ENCODE results near the gene SLC4A3. TPM values are rescaled to one million over a fixed set of nuclear protein-coding genes. Genes with fewer than 3 reads are reported as not detected.

SLC4A3 gene, protein sequence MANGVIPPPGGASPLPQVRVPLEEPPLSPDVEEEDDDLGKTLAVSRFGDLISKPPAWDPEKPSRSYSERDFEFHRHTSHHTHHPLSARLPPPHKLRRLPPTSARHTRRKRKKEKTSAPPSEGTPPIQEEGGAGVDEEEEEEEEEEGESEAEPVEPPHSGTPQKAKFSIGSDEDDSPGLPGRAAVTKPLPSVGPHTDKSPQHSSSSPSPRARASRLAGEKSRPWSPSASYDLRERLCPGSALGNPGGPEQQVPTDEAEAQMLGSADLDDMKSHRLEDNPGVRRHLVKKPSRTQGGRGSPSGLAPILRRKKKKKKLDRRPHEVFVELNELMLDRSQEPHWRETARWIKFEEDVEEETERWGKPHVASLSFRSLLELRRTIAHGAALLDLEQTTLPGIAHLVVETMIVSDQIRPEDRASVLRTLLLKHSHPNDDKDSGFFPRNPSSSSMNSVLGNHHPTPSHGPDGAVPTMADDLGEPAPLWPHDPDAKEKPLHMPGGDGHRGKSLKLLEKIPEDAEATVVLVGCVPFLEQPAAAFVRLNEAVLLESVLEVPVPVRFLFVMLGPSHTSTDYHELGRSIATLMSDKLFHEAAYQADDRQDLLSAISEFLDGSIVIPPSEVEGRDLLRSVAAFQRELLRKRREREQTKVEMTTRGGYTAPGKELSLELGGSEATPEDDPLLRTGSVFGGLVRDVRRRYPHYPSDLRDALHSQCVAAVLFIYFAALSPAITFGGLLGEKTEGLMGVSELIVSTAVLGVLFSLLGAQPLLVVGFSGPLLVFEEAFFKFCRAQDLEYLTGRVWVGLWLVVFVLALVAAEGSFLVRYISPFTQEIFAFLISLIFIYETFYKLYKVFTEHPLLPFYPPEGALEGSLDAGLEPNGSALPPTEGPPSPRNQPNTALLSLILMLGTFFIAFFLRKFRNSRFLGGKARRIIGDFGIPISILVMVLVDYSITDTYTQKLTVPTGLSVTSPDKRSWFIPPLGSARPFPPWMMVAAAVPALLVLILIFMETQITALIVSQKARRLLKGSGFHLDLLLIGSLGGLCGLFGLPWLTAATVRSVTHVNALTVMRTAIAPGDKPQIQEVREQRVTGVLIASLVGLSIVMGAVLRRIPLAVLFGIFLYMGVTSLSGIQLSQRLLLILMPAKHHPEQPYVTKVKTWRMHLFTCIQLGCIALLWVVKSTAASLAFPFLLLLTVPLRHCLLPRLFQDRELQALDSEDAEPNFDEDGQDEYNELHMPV
- total RNA-seq (2014; rRNA removed; shearing (Covaris generic)) = 4.1 and 5.0 TPM in 2 replicates

DNA sequence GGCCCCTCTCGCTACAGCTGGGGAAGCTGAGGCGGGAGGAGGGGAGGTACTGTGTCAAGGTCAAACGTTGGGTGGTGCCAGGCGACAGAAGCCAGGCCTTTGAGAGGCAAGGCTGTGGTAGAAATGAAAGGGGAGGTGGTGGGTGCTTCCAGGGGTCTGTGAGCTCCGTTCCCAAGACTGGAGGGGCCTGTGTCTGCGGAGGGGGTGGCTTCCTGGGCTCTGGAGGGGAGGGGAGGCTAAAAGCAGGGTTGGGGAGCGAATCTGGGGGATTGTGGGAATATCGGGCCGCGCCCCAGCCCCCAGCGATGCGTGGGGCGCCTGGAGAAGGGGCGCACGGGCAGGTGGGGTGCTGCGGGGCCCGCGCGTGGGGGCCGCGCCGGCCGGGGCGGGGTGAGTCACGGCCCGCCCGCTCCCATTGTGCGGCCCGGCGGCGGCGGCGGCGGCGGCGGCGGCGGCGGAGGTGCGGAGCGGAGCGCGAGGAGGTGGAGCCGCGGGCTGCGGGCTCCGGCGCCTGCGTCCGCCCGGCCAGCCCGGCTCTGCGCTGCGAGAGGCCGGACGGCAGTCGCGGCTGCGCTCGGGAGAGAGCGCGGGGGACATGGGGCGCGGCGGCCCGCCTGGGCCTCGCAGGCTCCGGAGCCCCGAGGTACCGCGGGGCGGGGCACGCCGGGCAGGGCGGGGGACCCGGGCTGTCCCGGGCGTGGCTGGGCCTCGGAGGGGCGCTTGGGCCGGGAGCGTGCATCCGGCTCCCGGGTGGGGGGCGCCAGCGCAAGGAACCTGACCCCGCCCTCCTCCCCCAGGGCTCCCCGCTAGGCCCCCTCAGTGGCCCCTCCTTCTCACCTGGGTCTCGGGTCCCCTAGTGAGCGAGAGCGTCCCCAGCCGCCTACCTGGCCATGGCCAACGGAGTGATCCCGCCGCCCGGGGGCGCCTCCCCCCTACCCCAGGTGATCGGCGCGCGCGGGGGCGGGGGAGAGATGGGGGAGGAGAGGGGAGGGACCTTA lies at the start of gene SLC4A3:
SLC4A3 (plus strand) TSS at position 528 of the 998 bp plus-strand sequence; CDS start at position 891, 363 bp downstream.
- peak; percentile 41 for DNase-seq (ENCODE audit: low spot score)
- in situ Hi-C loops (cut with HindIII; ENCODE audit: low sequenced_read_pairs) = no loop called here

DNA sequence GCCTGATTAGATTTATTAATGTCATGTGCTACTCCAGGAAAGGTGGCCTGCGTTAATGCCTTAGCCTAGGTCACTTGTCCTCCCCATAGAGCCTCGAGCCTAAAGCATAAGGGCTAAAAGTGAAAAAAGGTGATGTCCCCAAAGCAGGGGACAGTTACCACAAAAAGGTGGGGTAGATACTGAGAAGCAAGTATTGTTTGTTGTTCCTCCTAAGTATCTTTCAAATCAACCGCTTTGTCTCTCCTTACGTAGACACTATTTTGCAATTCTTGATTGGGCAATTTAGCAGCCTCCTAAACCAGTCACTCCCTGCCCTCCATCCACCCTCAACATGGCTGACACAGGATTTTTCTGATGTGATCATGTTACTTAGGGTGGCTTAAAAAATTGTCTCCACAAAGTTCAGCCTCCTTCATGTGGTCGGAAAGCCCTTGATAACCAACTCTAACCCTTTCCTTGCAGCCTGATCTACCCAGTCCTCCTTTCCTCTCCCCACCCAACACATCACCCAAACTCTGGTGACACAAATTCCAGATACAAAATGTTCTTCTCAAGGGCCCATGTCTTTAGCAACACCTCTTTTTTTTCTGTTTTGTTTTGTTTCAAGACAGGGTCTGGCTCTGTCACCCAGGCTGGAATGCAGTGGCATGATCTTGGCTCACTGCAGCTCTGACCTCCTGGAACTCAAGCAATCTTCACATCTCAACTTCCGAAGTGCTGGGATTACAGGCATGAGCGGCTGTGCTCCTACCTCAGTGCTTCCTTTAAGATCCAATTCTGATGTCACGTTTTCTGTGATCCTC lies 48.4 kb upstream of the SLC4A3 start:
- DNase-seq (ENCODE audit: low spot score) = no peak
- in situ Hi-C loops (cut with HindIII; ENCODE audit: low sequenced_read_pairs) = no loop called here

DNA sequence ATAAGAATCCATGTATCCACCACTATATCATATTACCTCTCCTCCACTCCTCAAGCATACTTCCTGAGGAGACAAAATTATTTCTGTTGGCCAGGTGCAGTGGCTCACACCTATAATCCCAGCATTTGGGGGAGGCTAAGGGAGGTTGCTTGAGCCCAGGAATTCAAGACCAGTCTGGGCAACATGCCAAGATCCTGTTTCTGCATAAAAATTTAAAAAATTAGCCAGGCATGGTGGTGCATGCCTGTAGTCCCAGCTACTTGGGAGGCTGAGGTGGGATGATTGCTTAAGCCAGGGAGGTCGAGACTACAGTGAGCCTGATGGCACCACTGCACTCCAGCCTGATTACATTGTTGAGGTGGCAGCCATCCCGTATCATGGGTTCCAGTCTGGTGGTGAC lies 46.1 kb upstream of the SLC4A3 start:
- DNase-seq (ENCODE audit: low spot score) = no peak
- in situ Hi-C loops (cut with HindIII; ENCODE audit: low sequenced_read_pairs) = no loop called here

DNA sequence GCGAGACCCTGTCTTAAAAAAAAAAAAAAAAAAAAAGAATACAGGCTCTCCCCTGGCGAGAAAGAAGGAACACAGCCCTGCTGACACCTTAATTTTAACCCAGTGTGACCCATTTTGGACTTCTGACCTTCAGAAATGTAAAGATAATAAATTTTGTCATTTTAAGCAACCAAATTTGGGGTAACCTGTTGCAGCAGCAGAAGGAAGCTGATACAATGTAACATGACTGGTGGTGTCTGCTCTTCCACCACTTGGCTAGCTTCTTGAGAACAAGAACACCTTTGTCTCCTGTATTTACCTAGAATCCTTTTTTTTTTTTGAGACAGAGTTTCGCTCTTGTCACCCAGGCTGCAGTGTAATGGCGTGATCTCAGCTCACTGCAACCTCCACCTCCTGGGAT lies 36.3 kb upstream of the SLC4A3 start:
- no peak for DNase-seq (ENCODE audit: low spot score)
- in situ Hi-C loops (cut with HindIII; ENCODE audit: low sequenced_read_pairs) = no loop called here

DNA sequence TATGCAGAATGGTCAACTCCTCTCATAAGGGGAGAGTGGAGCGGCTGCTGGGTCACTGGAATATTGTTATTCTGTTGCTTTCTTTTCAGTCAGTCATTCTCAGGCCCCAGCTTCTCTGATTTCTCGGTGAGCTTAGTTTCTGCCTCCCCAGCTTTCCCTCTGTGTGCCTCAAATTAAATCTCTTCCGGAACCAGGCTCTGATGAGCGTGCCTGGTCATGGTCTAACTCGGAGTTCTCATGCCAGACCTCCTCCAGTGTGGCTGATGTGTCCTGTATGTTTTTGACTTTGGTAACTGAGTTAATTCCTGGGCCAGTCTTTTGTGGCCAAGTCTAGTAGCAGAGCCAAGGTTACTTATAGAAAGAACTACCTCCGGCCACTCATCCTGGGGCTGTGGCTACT lies 34.7 kb upstream of the SLC4A3 start:
- in situ Hi-C loops (cut with HindIII; ENCODE audit: low sequenced_read_pairs) = no loop called here
- no peak for DNase-seq (ENCODE audit: low spot score)

DNA sequence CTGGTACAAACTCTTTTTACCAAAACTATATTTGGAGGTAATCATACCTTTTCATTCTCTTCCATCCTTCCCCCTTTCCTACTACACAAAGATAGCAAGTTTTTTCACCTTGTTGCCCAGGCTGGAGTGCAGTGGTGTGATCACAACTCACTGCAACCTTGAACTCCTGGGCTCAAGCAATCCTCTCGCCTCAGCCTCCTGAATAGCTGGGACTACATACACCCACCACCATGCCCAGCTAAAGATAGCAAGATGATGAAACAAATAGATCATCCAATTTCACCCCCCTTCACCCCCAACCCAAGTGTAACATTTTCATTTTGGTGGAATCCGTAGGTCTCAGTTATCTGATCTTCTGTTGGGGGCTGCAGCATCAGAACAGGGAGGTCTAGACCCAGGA lies 34.3 kb upstream of the SLC4A3 start:
- no peak for DNase-seq (ENCODE audit: low spot score)
- in situ Hi-C loops (cut with HindIII; ENCODE audit: low sequenced_read_pairs) = no loop called here

DNA sequence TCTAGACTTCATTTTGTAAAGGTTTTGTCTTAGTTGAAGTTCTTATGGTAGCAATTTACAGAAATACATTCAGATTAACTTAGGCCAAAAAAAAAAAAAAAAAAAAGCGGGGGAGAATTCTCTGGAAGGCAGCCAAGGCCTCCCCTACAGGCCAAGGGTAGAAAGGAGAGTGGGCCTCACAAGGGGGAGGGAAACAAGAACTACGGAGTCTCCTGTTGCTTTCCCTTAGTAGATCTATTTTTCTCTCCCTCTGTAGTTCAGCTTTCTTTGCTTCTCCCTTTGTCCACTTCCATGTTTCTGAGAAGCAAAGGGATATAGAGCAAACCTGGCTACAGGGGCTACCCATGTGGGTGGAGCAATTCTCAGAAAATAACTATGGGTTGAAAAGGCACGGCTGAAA lies 32.2 kb upstream of the SLC4A3 start:
- in situ Hi-C loops (cut with HindIII; ENCODE audit: low sequenced_read_pairs) = no loop called here
- no peak for DNase-seq (ENCODE audit: low spot score)

DNA sequence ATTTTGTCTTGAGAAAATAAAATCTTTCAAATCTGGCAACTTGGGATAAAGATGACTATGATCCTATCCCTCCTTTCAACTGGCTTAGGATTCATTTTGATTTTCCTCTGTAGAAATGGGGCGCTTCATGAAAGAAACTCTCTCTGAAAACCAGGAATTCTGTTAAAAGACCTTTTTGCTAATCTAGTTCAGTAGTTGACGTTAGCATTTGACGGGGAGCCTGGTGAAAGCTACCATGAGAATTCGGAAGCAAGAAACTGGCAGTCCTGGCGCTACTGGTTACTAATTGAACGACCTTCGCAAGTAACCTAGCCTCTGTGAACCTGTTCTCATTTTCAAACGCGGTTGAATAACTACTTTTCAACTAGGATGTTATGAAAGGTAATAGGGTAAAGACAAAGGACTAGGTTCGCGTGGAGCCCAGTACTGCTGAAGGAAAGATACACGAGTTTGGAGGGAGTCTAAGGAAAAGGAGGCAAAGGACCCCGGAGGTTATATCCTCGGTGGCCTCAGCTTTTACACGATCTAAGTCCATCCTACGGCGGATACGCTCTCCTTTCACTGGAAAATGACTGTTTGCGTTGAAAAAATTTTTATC lies 30.4 kb upstream of the SLC4A3 start:
- in situ Hi-C loops (cut with HindIII; ENCODE audit: low sequenced_read_pairs) = no loop called here
- no peak for DNase-seq (ENCODE audit: low spot score)

DNA sequence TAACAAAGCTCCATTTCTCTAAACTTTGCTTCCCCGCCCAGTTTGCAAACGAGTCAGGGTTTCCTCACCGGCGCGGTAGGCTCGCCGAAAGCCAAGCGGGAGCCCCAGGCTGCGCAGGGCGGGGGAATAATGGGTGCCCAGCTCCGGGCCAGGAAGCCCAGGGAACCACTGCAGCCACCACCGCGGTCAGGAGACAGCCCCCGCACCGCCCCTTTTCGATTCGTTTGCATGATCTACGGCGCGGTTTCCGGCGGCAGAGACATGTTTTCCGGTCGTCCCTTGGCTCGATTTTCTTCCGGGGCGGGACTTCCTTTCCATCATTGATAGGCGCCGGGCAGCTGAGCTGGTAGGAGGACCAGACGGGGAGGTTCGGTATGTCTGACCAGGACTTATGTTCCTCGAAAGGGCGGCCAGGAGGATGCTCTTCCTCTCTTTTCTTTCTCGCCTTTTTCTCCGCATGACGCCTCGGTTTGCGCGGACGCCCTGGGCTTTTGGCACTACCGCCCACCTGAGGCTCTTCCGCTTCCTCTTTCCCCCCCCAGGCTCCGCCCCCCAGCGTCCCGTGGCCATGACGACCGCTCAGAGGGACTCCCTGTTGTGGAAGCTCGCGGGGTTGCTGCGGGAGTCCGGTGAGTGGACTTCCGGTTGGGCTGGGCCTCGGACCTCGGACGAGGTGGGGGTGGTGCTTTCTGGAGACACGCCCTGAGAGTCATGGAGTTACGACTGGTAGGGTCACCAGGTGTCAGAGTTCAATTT lies 29.7 kb upstream of the SLC4A3 start, which contains the start of gene STK11IP:
STK11IP (plus strand) TSS at position 306 of the 756 bp plus-strand sequence; CDS start at position 569, 263 bp downstream.
- DNase-seq (ENCODE audit: low spot score) = peak; percentile 96
- in situ Hi-C loops (cut with HindIII; ENCODE audit: low sequenced_read_pairs) = no loop called here

DNA sequence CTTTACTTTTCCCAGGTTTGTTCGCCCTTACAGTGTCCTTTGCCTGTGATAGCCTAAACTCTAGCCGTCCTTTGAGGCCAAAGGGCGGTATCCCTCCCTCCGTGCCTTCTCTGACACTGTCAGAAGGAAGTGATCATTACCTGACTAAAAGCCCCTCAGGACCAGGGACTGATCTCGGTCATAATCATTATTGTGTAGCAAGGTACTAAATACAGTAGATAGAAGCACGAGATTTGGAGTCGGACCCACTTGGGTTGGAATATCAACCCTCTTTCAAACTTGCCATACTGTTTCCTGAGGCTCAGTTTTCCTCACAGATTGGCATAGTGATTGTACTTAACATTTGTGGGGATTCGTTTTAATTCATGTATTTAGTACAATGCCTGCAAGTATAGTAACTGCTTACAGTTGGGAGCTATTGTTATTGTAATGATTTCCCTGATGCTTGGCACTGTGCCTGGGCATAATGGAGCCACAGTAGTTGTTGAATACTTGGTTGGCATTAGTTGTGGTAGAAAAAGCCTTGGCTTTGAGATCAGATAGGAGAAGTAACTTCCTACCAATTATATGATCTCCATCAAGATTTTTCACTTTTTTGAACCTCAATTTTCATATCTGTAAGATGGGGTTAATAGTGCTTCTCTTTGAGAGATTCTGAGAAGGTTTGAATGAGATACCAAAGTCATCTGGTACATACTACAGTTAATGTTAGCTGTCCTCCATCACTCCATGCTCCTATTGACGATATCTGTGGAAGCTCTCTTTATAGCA lies 28.9 kb upstream of the SLC4A3 start:
- in situ Hi-C loops (cut with HindIII; ENCODE audit: low sequenced_read_pairs) = no loop called here
- peak; percentile 6 for DNase-seq (ENCODE audit: low spot score)

DNA sequence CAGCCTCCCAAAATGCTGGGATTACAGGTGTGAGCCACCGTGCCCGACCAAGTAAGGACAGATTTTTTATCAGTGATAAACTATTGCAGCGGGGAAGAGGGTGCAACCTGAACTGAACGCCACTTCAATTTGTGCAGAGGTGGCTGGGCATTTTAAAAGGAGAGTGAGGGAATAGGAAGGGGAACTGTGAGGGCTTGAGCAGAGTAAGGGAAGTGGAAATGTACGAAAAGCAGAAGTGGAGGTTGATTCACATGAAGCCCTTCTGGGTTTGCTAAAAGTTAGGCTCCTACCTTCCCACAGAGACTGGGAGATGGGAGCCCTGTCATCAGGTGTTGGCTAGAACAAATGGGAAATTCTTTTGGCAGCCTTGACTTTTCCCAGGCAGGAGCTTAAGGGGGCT lies 23.7 kb upstream of the SLC4A3 start:
- in situ Hi-C loops (cut with HindIII; ENCODE audit: low sequenced_read_pairs) = no loop called here
- DNase-seq (ENCODE audit: low spot score) = no peak

DNA sequence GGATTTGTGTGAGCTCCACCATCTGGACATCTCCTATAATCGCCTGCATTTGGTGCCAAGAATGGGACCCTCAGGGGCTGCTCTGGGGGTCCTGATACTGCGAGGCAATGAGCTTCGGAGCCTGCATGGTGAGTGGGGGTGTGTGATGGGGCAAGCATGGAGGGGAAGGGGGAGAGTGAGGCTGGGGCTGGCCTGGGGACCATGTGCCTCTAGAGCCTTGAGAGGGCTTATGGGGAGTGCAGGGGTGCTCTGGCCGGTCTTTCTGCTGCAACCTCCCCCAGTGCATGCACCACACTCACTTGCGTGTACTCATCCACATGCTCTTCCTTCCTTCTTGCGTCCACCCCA lies 21.8 kb upstream of the SLC4A3 start:
- no peak for DNase-seq (ENCODE audit: low spot score)
- in situ Hi-C loops (cut with HindIII; ENCODE audit: low sequenced_read_pairs) = no loop called here

DNA sequence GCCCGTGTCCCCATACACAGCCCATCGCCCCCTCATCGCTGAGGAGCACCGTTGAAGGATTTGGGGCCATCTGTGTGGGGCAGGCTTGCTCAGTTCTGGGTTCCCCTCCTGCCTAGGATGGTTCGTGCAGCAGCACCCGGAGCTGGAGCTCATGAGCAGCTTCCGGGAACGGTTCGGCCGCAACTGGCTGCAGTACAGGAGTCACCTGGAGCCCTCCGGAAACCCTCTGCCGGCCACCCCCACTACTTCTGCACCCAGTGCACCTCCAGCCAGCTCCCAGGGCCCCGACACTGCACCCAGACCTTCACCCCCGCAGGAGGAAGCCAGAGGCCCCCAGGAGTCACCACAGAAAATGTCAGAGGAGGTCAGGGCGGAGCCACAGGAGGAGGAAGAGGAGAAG lies 19.5 kb upstream of the SLC4A3 start:
- no peak for DNase-seq (ENCODE audit: low spot score)

DNA sequence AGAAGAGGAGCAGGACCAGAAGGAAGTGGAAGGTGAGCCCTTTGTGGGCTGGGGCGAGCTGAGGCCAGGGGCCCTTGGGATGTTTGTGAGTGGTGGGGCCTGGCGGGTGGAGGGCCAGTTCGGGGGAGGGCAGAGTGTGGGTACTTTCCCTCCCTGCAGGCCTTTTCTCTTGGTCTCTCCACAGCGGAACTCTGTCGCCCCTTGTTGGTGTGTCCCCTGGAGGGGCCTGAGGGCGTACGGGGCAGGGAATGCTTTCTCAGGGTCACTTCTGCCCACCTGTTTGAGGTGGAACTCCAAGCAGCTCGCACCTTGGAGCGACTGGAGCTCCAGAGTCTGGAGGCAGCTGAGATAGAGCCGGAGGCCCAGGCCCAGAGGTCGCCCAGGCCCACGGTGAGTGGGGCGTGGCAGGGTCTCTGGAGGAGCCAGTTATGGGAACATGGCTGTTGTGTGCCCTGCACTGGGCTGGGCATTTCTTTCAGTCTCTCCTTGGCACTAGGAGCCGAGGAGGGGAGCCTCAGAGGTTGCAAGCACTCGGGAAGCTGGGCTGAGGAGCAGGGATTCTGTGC lies 18.9 kb upstream of the SLC4A3 start:
- in situ Hi-C loops (cut with HindIII; ENCODE audit: low sequenced_read_pairs) = no loop called here
- no peak for DNase-seq (ENCODE audit: low spot score)

More for the DNA sequence above, 19.5 kb upstream of the SLC4A3 start:
- in situ Hi-C loops (cut with HindIII; ENCODE audit: low sequenced_read_pairs) = no loop called here

DNA sequence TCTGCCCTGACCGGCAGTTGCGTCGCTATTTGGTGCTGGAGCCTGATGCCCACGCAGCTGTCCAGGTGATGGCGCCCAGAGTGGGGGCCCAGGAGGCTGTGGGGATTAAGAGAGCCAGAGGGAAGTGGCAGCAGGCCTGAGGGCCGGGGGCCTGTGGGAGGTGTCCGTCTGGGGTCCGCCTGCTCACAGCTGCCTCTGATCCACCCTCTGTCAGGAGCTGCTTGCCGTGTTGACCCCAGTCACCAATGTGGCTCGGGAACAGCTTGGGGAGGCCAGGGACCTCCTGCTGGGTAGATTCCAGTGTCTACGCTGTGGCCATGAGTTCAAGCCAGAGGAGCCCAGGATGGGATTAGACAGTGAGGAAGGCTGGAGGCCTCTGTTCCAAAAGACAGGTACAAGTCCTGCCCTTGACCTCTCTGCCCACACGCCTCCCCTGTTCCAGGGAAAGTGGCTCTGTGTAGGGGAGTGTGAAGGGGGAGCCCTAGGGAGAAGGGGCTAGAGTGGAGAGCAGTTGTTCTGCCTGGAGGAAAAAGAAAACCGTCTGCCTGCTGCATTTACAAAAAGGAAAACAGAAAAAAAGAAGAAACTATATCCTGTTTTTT lies 18.2 kb upstream of the SLC4A3 start:
- in situ Hi-C loops (cut with HindIII; ENCODE audit: low sequenced_read_pairs) = no loop called here
- no peak for DNase-seq (ENCODE audit: low spot score)
